Stimulated activated CD4-positive, alpha-beta T cell treated with anti-CD3 and anti-CD28 coated beads, Interleukin-4, amount 100 ng/mL, for 48 hours (primary cell): ENCODE results near the gene KRT34.

Source experiments
- DNase-seq, 2 donors: peaks; one replicate each; pipeline ENCODE4 v3.0.0-alpha.2; 2020; ENCODE audit warnings: low read depth in 2 of 2

Gene KRT34

GRCh38 chr17:41332239-41332638, 49.9 kb downstream of the KRT34 start:
- no peak for DNase-seq

- DNase-seq = no peak
These were observed 50.5 kb downstream of the KRT34 start for GRCh38 chr17:41331606-41332005.

GRCh38 chr17:41329279-41329948, 52.7 kb downstream of the KRT34 start:
- DNase-seq = peak in 1 of 2 donors; percentile 23

GRCh38 chr17:41328207-41328606, 53.9 kb downstream of the KRT34 start:
- DNase-seq = no peak
